H1 (cell line): Measurements from ENCODE around the gene ANLN.

Experiments
- JUND ChIP-seq: IDR thresholded peaks from 2 replicates; pipeline ENCODE4 v1.6.1; 2011; ENCODE audit warnings: mild to moderate bottlenecking, improper control_type of control experiment, low read length
- POLR2A ChIP-seq, 2 experiments: IDR thresholded peaks; 1 replicate in 1 of 2; 2 replicates in 1 of 2; pipeline ENCODE4 v1.6.1; 2011; ENCODE audit warnings: low read depth in 2 of 2, low read length in 2 of 2, mild to moderate bottlenecking in 2 of 2; ENCODE audit errors: control extremely low read depth in 1 of 2
- POLR2AphosphoS5 ChIP-seq: IDR thresholded peaks from 2 replicates; pipeline ENCODE4 v1.6.1; 2011; ENCODE audit warnings: low read depth, low read length
- RFX5 ChIP-seq: IDR thresholded peaks from 2 replicates; pipeline ENCODE4 v1.6.1; 2011; ENCODE audit warnings: low read depth, low read length, improper control_type of control experiment, borderline replicate concordance
- RNF2 ChIP-seq: fragments of 200-900, 300-1000 bp; sonication (generic); IDR thresholded peaks from 2 replicates; pipeline ENCODE4 v1.7.1; 2016; ENCODE audit warnings: borderline replicate concordance, low read depth, mild to moderate bottlenecking, antibody characterized with exemption, low read length; ENCODE audit not compliant: poor library complexity, severe bottlenecking; ENCODE audit errors: missing control alignments
- SP1 ChIP-seq: IDR thresholded peaks from 2 replicates; pipeline ENCODE4 v1.6.1; 2011; ENCODE audit warnings: low read depth, low read length
- SP2 ChIP-seq: IDR thresholded peaks from 2 replicates; pipeline ENCODE4 v1.6.1; 2012; ENCODE audit warnings: mild to moderate bottlenecking, low read length, inconsistent platforms
- TAF1 ChIP-seq: IDR thresholded peaks from 2 replicates; pipeline ENCODE4 v1.6.1; 2011; ENCODE audit warnings: mild to moderate bottlenecking, low read depth, low read length
- TAF7 ChIP-seq: optimal IDR thresholded peaks from 2 replicates; pipeline ENCODE3; 2011; ENCODE audit warnings: low read depth, mild to moderate bottlenecking, inconsistent platforms, low read length, moderate library complexity, borderline replicate concordance
- TEAD4 ChIP-seq: IDR thresholded peaks from 2 replicates; pipeline ENCODE4 v1.6.1; 2012; ENCODE audit warnings: low read depth, low read length, inconsistent platforms, mixed read lengths
- TF ChIP-seq, protein P1 (sequence below), 3 experiments: IDR thresholded peaks; 1 replicate in 2 of 3; 2 replicates in 1 of 3; pipeline versions ENCODE4 v1.5.1 to v1.6.1; 2011; ENCODE audit warnings: low read length in 3 of 3, mild to moderate bottlenecking in 3 of 3, inconsistent platforms in 2 of 3, low read depth in 1 of 3, moderate library complexity in 1 of 3; ENCODE audit not compliant: insufficient read depth in 1 of 3; ENCODE audit errors: control extremely low read depth in 1 of 3

DNA sequence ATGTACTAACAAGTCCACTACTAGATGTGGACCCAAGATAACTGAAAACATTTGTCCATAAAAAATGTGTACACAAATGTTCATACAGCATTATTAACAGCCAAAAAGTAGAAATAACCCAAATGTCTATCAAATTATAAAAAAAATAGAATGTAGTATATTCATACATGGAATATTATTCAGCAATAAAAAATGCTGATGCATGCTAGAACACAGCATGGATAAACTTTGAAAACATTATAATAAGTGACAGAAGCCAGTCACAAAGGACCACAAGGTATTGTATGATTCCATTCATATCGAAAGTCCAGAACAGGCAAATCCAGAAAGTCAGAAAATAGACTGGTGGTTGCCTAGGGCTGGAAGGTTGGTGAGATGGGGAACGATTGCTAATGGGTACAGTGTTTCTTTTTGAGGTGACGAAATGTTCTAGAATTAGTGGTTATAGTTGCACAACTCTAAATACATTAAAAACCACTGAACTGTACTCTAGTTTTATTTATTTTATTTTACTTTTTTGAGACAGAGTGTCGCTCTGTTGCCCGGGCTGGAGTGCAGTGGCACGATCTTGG, 43.3 kb upstream of the ANLN start:
- TF ChIP-seq, protein P1, sequence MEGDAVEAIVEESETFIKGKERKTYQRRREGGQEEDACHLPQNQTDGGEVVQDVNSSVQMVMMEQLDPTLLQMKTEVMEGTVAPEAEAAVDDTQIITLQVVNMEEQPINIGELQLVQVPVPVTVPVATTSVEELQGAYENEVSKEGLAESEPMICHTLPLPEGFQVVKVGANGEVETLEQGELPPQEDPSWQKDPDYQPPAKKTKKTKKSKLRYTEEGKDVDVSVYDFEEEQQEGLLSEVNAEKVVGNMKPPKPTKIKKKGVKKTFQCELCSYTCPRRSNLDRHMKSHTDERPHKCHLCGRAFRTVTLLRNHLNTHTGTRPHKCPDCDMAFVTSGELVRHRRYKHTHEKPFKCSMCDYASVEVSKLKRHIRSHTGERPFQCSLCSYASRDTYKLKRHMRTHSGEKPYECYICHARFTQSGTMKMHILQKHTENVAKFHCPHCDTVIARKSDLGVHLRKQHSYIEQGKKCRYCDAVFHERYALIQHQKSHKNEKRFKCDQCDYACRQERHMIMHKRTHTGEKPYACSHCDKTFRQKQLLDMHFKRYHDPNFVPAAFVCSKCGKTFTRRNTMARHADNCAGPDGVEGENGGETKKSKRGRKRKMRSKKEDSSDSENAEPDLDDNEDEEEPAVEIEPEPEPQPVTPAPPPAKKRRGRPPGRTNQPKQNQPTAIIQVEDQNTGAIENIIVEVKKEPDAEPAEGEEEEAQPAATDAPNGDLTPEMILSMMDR (IDR thresholded peaks at IDR 0.05; ENCODE audit: control extremely low read depth in 1 of 3, insufficient read depth in 1 of 3, low read depth in 1 of 3, low read length in 3 of 3) = no peak
- TF ChIP-seq TAF1 (no peak), POLR2AphosphoS5 (no peak), TEAD4 (no peak), RFX5 (no peak), JUND (no peak), SP2 (no peak), SP1 (no peak), POLR2A (IDR thresholded peaks at IDR 0.05; ENCODE audit: control extremely low read depth in 1 of 2, low read depth in 2 of 2, low read length in 2 of 2) (no peak), RNF2 (no peak), TAF7 (no peak)
